HG02610 (cell line): ENCODE results near the gene RTL10.

ENCODE experiments used
- ATAC-seq: cut with Tn5 transposase; IDR thresholded peaks from one replicate; pipeline ENCODE4 v1.9.1; 2021; ENCODE audit warnings: mild to moderate bottlenecking, moderate library complexity; ENCODE audit not compliant: unreplicated experiment

The RTL10 gene

GRCh38 chr22:19876941-19877625, 22.4 kb upstream of the RTL10 start:
- no peak for ATAC-seq

GRCh38 chr22:19876314-19876940, 21.8 kb upstream of the RTL10 start:
- ATAC-seq: no peak

- no peak for ATAC-seq
These were observed 21.0 kb upstream of the RTL10 start for GRCh38 chr22:19875531-19876313.

GRCh38 chr22:19875061-19875530, 20.4 kb upstream of the RTL10 start:
- ATAC-seq: no peak

- no peak for ATAC-seq
These were observed 19.8 kb upstream of the RTL10 start for GRCh38 chr22:19874307-19875060.

GRCh38 chr22:19873960-19874306, 19.3 kb upstream of the RTL10 start:
- no peak for ATAC-seq

- ATAC-seq: no peak
These were observed 18.7 kb upstream of the RTL10 start for GRCh38 chr22:19873138-19873959.

- no peak for ATAC-seq
These were observed 18.1 kb upstream of the RTL10 start for GRCh38 chr22:19872779-19873137.

GRCh38 chr22:19871845-19872778, 17.4 kb upstream of the RTL10 start:
- no peak for ATAC-seq

GRCh38 chr22:19871023-19871844, 16.6 kb upstream of the RTL10 start:
- ATAC-seq: no peak

GRCh38 chr22:19870153-19871022, 15.7 kb upstream of the RTL10 start:
- no peak for ATAC-seq

GRCh38 chr22:19869497-19870152, 15.0 kb upstream of the RTL10 start:
- ATAC-seq: no peak

- ATAC-seq: no peak
These were observed 14.2 kb upstream of the RTL10 start for GRCh38 chr22:19868773-19869471.

GRCh38 chr22:19868333-19868732, 13.7 kb upstream of the RTL10 start:
- ATAC-seq: no peak

- ATAC-seq: no peak
These were observed 12.9 kb upstream of the RTL10 start for GRCh38 chr22:19867617-19868016.

- ATAC-seq: no peak
These were observed 12.0 kb upstream of the RTL10 start for GRCh38 chr22:19866665-19867009.
